IMR-90 (cell line): Measurements from ENCODE around the gene DYNC2H1. TPM values are rescaled to one million over a fixed set of nuclear protein-coding genes. Genes with fewer than 3 reads are reported as not detected.

Experiments used
- ATAC-seq: fragments of 200-7000 bp; cut with Tn5 transposase; 2 replicates; pipeline ENCODE4 v1.9.1; 2020; ENCODE audit warnings: low read depth, mild to moderate bottlenecking, moderate library complexity
- BruUV-seq: library from RNA; stranded (reverse); fragments of 400-500 nt; replicated peaks from 2 replicates; lab custom pipeline; 2021; lab: Mats Ljungman, UMichigan
- CTCF ChIA-PET: fragments of 300-600 bp; formaldehyde crosslinking; extraction: SDS; loops from one replicate; lab custom pipeline; 2021; ENCODE audit warnings: antibody characterized with exemption; lab: Yijun Ruan, JAX
- POLR2A ChIA-PET: fragments of 300-600 bp; sonication (Branson Sonifier 250); formaldehyde crosslinking; loops from one replicate; lab custom pipeline; 2022; ENCODE audit warnings: antibody characterized with exemption; ENCODE audit not compliant: unreplicated experiment; lab: Charles Lee
- DNase-seq: peaks from one replicate; pipeline ENCODE4 v3.0.0; 2013
- H2AFZ ChIP-seq: replicated peaks from 2 replicates; pipeline ENCODE3; 2013; ENCODE audit warnings: low read length, mild to moderate bottlenecking; ENCODE audit not compliant: poor library complexity
- H2AK5ac ChIP-seq: 2 replicates; pipeline ENCODE4 v1.6.1; 2013; ENCODE audit warnings: low read depth, low read length, inconsistent platforms
- H2AK9ac ChIP-seq: replicated peaks from 2 replicates; pipeline ENCODE3; 2013; ENCODE audit warnings: mild to moderate bottlenecking, low read depth, low read length, moderate library complexity; ENCODE audit not compliant: poor library complexity
- H2BK120ac ChIP-seq: 2 replicates; pipeline ENCODE4 v1.6.1; 2013; ENCODE audit warnings: low read depth, low read length, inconsistent platforms
- H2BK15ac ChIP-seq: 3 replicates; pipeline ENCODE4 v1.6.1; 2013; ENCODE audit warnings: low read depth, low read length, inconsistent platforms
- H2BK20ac ChIP-seq: 2 replicates; pipeline ENCODE4 v1.6.1; 2013; ENCODE audit warnings: low read depth, mild to moderate bottlenecking, inconsistent platforms, low read length, moderate library complexity
- H2BK5ac ChIP-seq: 2 replicates; pipeline ENCODE4 v1.6.1; 2013; ENCODE audit warnings: mild to moderate bottlenecking, low read depth, low read length, inconsistent platforms; ENCODE audit not compliant: poor library complexity, severe bottlenecking
- H3K14ac ChIP-seq: replicated peaks from 2 replicates; pipeline ENCODE4 v1.6.1; 2013; ENCODE audit warnings: low read depth, low read length, inconsistent platforms
- H3K18ac ChIP-seq: 2 replicates; pipeline ENCODE4 v1.6.1; 2013; ENCODE audit warnings: low read depth, low read length, control low read depth
- H3K23ac ChIP-seq: 2 replicates; pipeline ENCODE4 v1.6.1; 2013; ENCODE audit warnings: low read depth, low read length, inconsistent platforms
- H3K27ac ChIP-seq: 2 replicates; pipeline ENCODE4 v1.5.1; 2013; ENCODE audit warnings: mild to moderate bottlenecking, control low read depth, low read length; ENCODE audit not compliant: insufficient read depth
- H3K27me3 ChIP-seq: 2 replicates; pipeline ENCODE4 v1.6.1; 2013; ENCODE audit warnings: low read length; ENCODE audit not compliant: control insufficient read depth, insufficient read depth
- H3K36me3 ChIP-seq: 2 replicates; pipeline ENCODE4 v1.6.1; 2013; ENCODE audit warnings: low read length, mixed read lengths; ENCODE audit not compliant: control insufficient read depth, insufficient read depth
- H3K4ac ChIP-seq: 2 replicates; pipeline ENCODE4 v1.6.1; 2013; ENCODE audit warnings: low read depth, low read length, inconsistent platforms
- H3K4me1 ChIP-seq: 2 replicates; pipeline ENCODE4 v1.6.1; 2013; ENCODE audit warnings: low read length, mixed read lengths; ENCODE audit not compliant: control insufficient read depth, insufficient read depth
- H3K4me2 ChIP-seq: 2 replicates; pipeline ENCODE4 v1.6.1; 2013; ENCODE audit warnings: low read depth, mild to moderate bottlenecking, control low read depth, low read length, moderate library complexity
- H3K4me3 ChIP-seq: 2 replicates; pipeline ENCODE4 v1.5.1; 2013; ENCODE audit warnings: low read depth, mild to moderate bottlenecking, control low read depth, low read length, moderate library complexity; ENCODE audit not compliant: insufficient read depth
- H3K56ac ChIP-seq: 2 replicates; pipeline ENCODE4 v1.6.1; 2013; ENCODE audit warnings: low read length, inconsistent platforms; ENCODE audit not compliant: insufficient read depth; ENCODE audit errors: extremely low read depth
- H3K79me1 ChIP-seq, 2 experiments: 2 replicates each; pipeline ENCODE4 v1.6.1; 2013; ENCODE audit warnings: low read length in 2 of 2, inconsistent platforms in 1 of 2, low read depth in 1 of 2
- H3K9ac ChIP-seq: 2 replicates; pipeline ENCODE4 v1.6.1; 2013; ENCODE audit warnings: low read depth, low read length, control low read depth
- H3K9me1 ChIP-seq: 2 replicates; pipeline ENCODE4 v1.6.1; 2013; ENCODE audit warnings: low read length, inconsistent platforms; ENCODE audit not compliant: insufficient read depth
- H3K9me3 ChIP-seq: 2 replicates; pipeline ENCODE4 v1.6.1; 2013; ENCODE audit warnings: low read length; ENCODE audit not compliant: control insufficient read depth, insufficient read depth
- H4K20me1 ChIP-seq: 2 replicates; pipeline ENCODE4 v1.6.1; 2013; ENCODE audit warnings: low read length, inconsistent platforms; ENCODE audit not compliant: insufficient read depth
- H4K5ac ChIP-seq: 2 replicates; pipeline ENCODE4 v1.6.1; 2013; ENCODE audit warnings: mild to moderate bottlenecking, low read depth, low read length, control low read depth
- H4K8ac ChIP-seq, 2 experiments: 2 replicates each; pipeline ENCODE4 v1.6.1; 2013; ENCODE audit warnings: low read depth in 2 of 2, low read length in 2 of 2, control low read depth in 1 of 2, inconsistent platforms in 1 of 2
- H4K91ac ChIP-seq: 2 replicates; pipeline ENCODE4 v1.6.1; 2013; ENCODE audit warnings: low read depth, low read length, inconsistent platforms; ENCODE audit not compliant: insufficient read depth
- ELK1 ChIP-seq: fragments of 150-350 bp; IDR thresholded peaks from 2 replicates; pipeline ENCODE4 v1.6.1; 2016; ENCODE audit warnings: low read depth, mild to moderate bottlenecking, low read length, moderate library complexity, borderline replicate concordance
- SMC3 ChIP-seq: fragments of 150-350 bp; IDR thresholded peaks from 2 replicates; pipeline ENCODE4 v1.6.1; 2016; ENCODE audit warnings: low read depth, mild to moderate bottlenecking, antibody characterized with exemption, low read length, moderate library complexity
- WGBS, 2 experiments: methylation state at CpG; one replicate each; pipeline versions ENCODE4 v1.1.5 to v1.1.7; 2013; ENCODE audit warnings: missing lambda C conversion rate in 2 of 2; ENCODE audit not compliant: insufficient read length in 1 of 2; ENCODE audit errors: extremely low coverage in 2 of 2; 5-methylcytosine and 5-hydroxymethylcytosine counted together
- dilution Hi-C: fragments of 300-500 bp; cut with HindIII; formaldehyde crosslinking; loops from one replicate; pipeline ENCODE4 v1.14.3; 2018; ENCODE audit warnings: low sequenced_read_pairs; ENCODE audit not compliant: unreplicated experiment
- in situ Hi-C: fragments of 300-500 bp; cut with MboI; formaldehyde crosslinking; loops from 3 replicates; pipeline ENCODE4 v1.14.3; 2019; ENCODE audit warnings: low sequenced_read_pairs, inconsistent platforms, mixed read lengths
- intact Hi-C: fragments of 100-400 bp; cut with micrococcal nuclease; formaldehyde crosslinking; loops from 2 replicates; pipeline ENCODE4 v1.10.0; 2022
- polyA plus RNA-seq, 3 experiments: library from polyadenylated mRNA; depleted of rRNA; stranded (reverse); fragments of >200 nt; gene quantifications; 2 replicates each; pipeline ENCODE4 v1.2.3, GENCODE V29; 2012; ENCODE audit warnings: low replicate concordance in 1 of 3
- total RNA-seq: library from RNA; depleted of rRNA; stranded (reverse); fragments of >200 nt; gene quantifications from 2 replicates; pipeline ENCODE4 v1.2.3, GENCODE V29; 2012

DYNC2H1 gene
- total and polyA plus RNA-seq, 2 of the 4 experiments (the other 2 are of a cell fraction), result 5.7 to 21.0 TPM

GRCh38 chr11:103297900-103298299 lies 188.7 kb downstream of the DYNC2H1 start:
- no TSS peak for BruUV-seq
- H3K36me3 ChIP-seq, result peaks cover 9% of the 10 kb centered on the region
- H2BK120ac ChIP-seq, result no peak overlapping the region
- H3K9me3 ChIP-seq, result peaks cover 24% of the 10 kb centered on the region
- ChIA-PET CTCF (no interaction called here), POLR2A (no interaction called here)
- no peak for TF ChIP-seq ELK1
- TF ChIP-seq SMC3, result no peak
- H3K4me1 ChIP-seq, result no peaks in the 10 kb centered on the region
- H3K9me1 ChIP-seq, result no peaks in the 10 kb centered on the region
- no peak overlapping the region for H2AFZ ChIP-seq
- intact Hi-C loops (no loop called here), dilution Hi-C loops (no loop called here), in situ Hi-C loops (no loop called here)
- H2BK20ac ChIP-seq, result no peak overlapping the region
- ATAC-seq (no peak), DNase-seq (no peak)
- H4K5ac ChIP-seq, result no peak overlapping the region
- no peak overlapping the region for H4K8ac ChIP-seq
- no peak overlapping the region for H2BK15ac ChIP-seq
- no peak overlapping the region for H3K56ac ChIP-seq
- H3K14ac ChIP-seq, result no peak overlapping the region
- H3K4me3 ChIP-seq, result no peak overlapping the region
- no peak overlapping the region for H3K9ac ChIP-seq
- H3K27ac ChIP-seq, result no peak overlapping the region
- no peaks in the 10 kb centered on the region for H3K79me1 ChIP-seq
- no peak overlapping the region for H3K4ac ChIP-seq
- no peak overlapping the region for H2BK5ac ChIP-seq
- no peak overlapping the region for H3K4me2 ChIP-seq
- H3K18ac ChIP-seq, result no peak overlapping the region
- no peak overlapping the region for H2AK5ac ChIP-seq
- H3K23ac ChIP-seq, result no peak overlapping the region
- no peak overlapping the region for H4K91ac ChIP-seq
- H4K20me1 ChIP-seq, result no peaks in the 10 kb centered on the region
- no peak overlapping the region for H2AK9ac ChIP-seq
- no CpG with 5 or more reads among the region's 3 CpGs for WGBS, 2 experiments
- no peaks in the 10 kb centered on the region for H3K27me3 ChIP-seq
